Mesenteric fat pad (tissue), 1 donor: ENCODE measurements around the gene EED. TPM values are rescaled to one million over a fixed set of nuclear protein-coding genes. Genes with fewer than 3 reads are reported as not detected.

ENCODE experiments used
- DNase-seq: peaks from one replicate; pipeline ENCODE4 v3.0.0-alpha.2; 2020; ENCODE audit warnings: low spot score
- total RNA-seq: library from RNA; stranded (reverse); fragmentation: NEBNext Ultra II Directional; extraction: Animal tissue kit (Norgen Biotek cat#: 25700); gene quantifications from one replicate; pipeline ENCODE4 v1.2.1, GENCODE V29; 2021
- donor health status: DM: yes; HTN: yes; CAD: no.

The EED gene
- total RNA-seq, 1 donor from 2014 or later, result 13.5 TPM

- no peak for DNase-seq
These were observed 3.1 kb downstream of the EED start for GRCh38 chr11:86247608-86248007.

- no peak for DNase-seq
These were observed 4.1 kb downstream of the EED start for GRCh38 chr11:86248609-86249008.

GRCh38 chr11:86249307-86250098, 5.0 kb downstream of the EED start:
- DNase-seq, result no peak

- no peak for DNase-seq
These were observed 6.8 kb downstream of the EED start for GRCh38 chr11:86251345-86251744.

GRCh38 chr11:86255896-86256295, 11.3 kb downstream of the EED start:
- no peak for DNase-seq

- no peak for DNase-seq
These were observed 12.1 kb downstream of the EED start for GRCh38 chr11:86256608-86257007.

GRCh38 chr11:86257446-86257845, 12.9 kb downstream of the EED start:
- DNase-seq, result no peak

- DNase-seq, result no peak
These were observed 15.2 kb downstream of the EED start for GRCh38 chr11:86259730-86260129.

GRCh38 chr11:86261328-86261727, 16.8 kb downstream of the EED start:
- no peak for DNase-seq

GRCh38 chr11:86262387-86262786, 17.8 kb downstream of the EED start:
- DNase-seq, result no peak

GRCh38 chr11:86264649-86265048, 20.1 kb downstream of the EED start:
- DNase-seq, result no peak

GRCh38 chr11:86265194-86265593, 20.6 kb downstream of the EED start:
- no peak for DNase-seq

GRCh38 chr11:86269645-86270044, 25.1 kb downstream of the EED start:
- no peak for DNase-seq

- DNase-seq, result no peak
These were observed 29.9 kb downstream of the EED start for GRCh38 chr11:86274503-86274902.

GRCh38 chr11:86274999-86275398, 30.4 kb downstream of the EED start:
- no peak for DNase-seq

GRCh38 chr11:86275493-86276370, 31.2 kb downstream of the EED start:
- no peak for DNase-seq

GRCh38 chr11:86277741-86278140, 33.2 kb downstream of the EED start:
- no peak for DNase-seq

- DNase-seq, result no peak
These were observed 33.7 kb downstream of the EED start for GRCh38 chr11:86278226-86278625.

- no peak for DNase-seq
These were observed 35.2 kb downstream of the EED start for GRCh38 chr11:86279747-86280146.

- no peak for DNase-seq
These were observed 42.9 kb downstream of the EED start for GRCh38 chr11:86287468-86287796.

- no peak for DNase-seq
These were observed 44.4 kb downstream of the EED start for GRCh38 chr11:86288776-86289507.
